PC-3 (cell line): ENCODE measurements around the gene ZNF326. TPM values are rescaled to one million over a fixed set of nuclear protein-coding genes. Genes with fewer than 3 reads are reported as not detected.

ENCODE experiments used
- ATAC-seq: fragments of 200-7000 bp; cut with Tn5 transposase; 2 replicates; pipeline ENCODE4 v1.9.1; 2020; ENCODE audit warnings: mild to moderate bottlenecking, moderate library complexity
- Bru-seq: library from RNA; stranded (reverse); fragments of 400-500 nt; gene quantifications from one replicate; lab custom pipeline; 2021; lab: Mats Ljungman, UMichigan
- BruChase-seq, 2 experiments: library from RNA; stranded (reverse); fragments of 400-500 nt; gene quantifications; one replicate each; lab custom pipeline; 2021; lab: Mats Ljungman, UMichigan
- BruUV-seq: library from RNA; stranded (reverse); fragments of 400-500 nt; replicated peaks from 2 replicates; lab custom pipeline; 2021; lab: Mats Ljungman, UMichigan
- CTCF ChIA-PET: fragments of 300-600 bp; sonication (Branson Sonifier 250); formaldehyde crosslinking; loops from one replicate; lab custom pipeline; 2022; ENCODE audit warnings: antibody characterized with exemption; lab: Charles Lee
- POLR2A ChIA-PET: fragments of 300-600 bp; sonication (Branson Sonifier 250); formaldehyde crosslinking; loops from one replicate; lab custom pipeline; 2022; ENCODE audit warnings: antibody characterized with exemption; ENCODE audit not compliant: unreplicated experiment; lab: Charles Lee
- DNase-seq: peaks from one replicate; pipeline ENCODE4 v3.0.0-alpha.2; 2015
- H2AFZ ChIP-seq: fragments of 300-600 bp; sonication (generic); 2 replicates; pipeline ENCODE4 v1.6.0; 2016; ENCODE audit warnings: antibody characterized with exemption, low read length
- H3F3A ChIP-seq: fragments of 300-600 bp; sonication (generic); one replicate; pipeline ENCODE4 v1.6.0; 2017; ENCODE audit warnings: antibody characterized with exemption, low read length, control low read depth, mild to moderate bottlenecking; ENCODE audit not compliant: unreplicated experiment
- H3K27ac ChIP-seq: fragments of 300-600 bp; sonication (generic); 2 replicates; pipeline ENCODE4 v1.5.1; 2016; ENCODE audit warnings: mild to moderate bottlenecking, low read length
- H3K27me3 ChIP-seq: fragments of 300-600 bp; sonication (generic); 2 replicates; pipeline ENCODE4 v1.6.1; 2016; ENCODE audit warnings: low read length, mixed read lengths
- H3K36me3 ChIP-seq: fragments of 300-600 bp; sonication (generic); 2 replicates; pipeline ENCODE4 v1.6.1; 2016; ENCODE audit warnings: low read depth, mixed run types, low read length, mixed read lengths
- H3K4me1 ChIP-seq: fragments of 300-600 bp; sonication (generic); 2 replicates; pipeline ENCODE4 v1.5.1; 2016; ENCODE audit warnings: low read length; ENCODE audit not compliant: insufficient read depth
- H3K4me2 ChIP-seq: fragments of 300-600 bp; sonication (generic); 2 replicates; pipeline ENCODE4 v1.6.0; 2016; ENCODE audit warnings: low read length
- H3K4me3 ChIP-seq: fragments of 300-600 bp; sonication (generic); 2 replicates; pipeline ENCODE4 v1.5.1; 2016; ENCODE audit warnings: mild to moderate bottlenecking, low read length, mixed read lengths
- H3K79me2 ChIP-seq: fragments of 300-600 bp; sonication (generic); 2 replicates; pipeline ENCODE4 v1.6.1; 2017; ENCODE audit warnings: low read length, mixed read lengths
- H3K9ac ChIP-seq: fragments of 300-600 bp; sonication (generic); 2 replicates; pipeline ENCODE4 v1.6.0; 2016; ENCODE audit warnings: mild to moderate bottlenecking, low read length
- H3K9me2 ChIP-seq: fragments of 300-600 bp; sonication (generic); replicated peaks from 2 replicates; pipeline ENCODE4 v1.6.1; 2016; ENCODE audit warnings: mixed run types, low read length, mixed read lengths
- H3K9me3 ChIP-seq: fragments of 300-600 bp; sonication (generic); 2 replicates; pipeline ENCODE4 v1.6.1; 2016; ENCODE audit warnings: low read length, mixed read lengths
- H4K20me1 ChIP-seq: fragments of 300-600 bp; sonication (generic); 2 replicates; pipeline ENCODE4 v1.6.1; 2016; ENCODE audit warnings: low read length, mixed read lengths
- EZH2 ChIP-seq: fragments of 300-600 bp; sonication (generic); IDR thresholded peaks from one replicate; pipeline ENCODE4 v1.6.1; 2017; ENCODE audit warnings: antibody characterized with exemption, mild to moderate bottlenecking, low read length; ENCODE audit not compliant: unreplicated experiment
- EZH2phosphoT487 ChIP-seq: fragments of 300-600 bp; sonication (generic); IDR thresholded peaks from 2 replicates; pipeline ENCODE4 v1.6.1; 2018; ENCODE audit warnings: mild to moderate bottlenecking, antibody characterized with exemption, low read length, borderline replicate concordance
- intact Hi-C: fragments of 100-400 bp; cut with micrococcal nuclease; formaldehyde crosslinking; loops from 2 replicates; pipeline ENCODE4 v1.9.0; 2023
- long read RNA-seq: library from polyadenylated mRNA; unstranded; transcript quantifications from one replicate; pipeline ENCODE4 v2.0.0, GENCODE V29; 2021; ENCODE audit not compliant: unreplicated experiment
- total RNA-seq: library from RNA; depleted of rRNA; stranded (reverse); fragments of >200 nt; gene quantifications from 2 replicates; pipeline ENCODE4 v1.2.3, GENCODE V29; 2014; rRNA removed
- TF ChIP-seq, protein P1 (sequence below): fragments of 300-600 bp; sonication (generic); conservative IDR thresholded peaks from 2 replicates; pipeline ENCODE4 v1.5.1; 2017; ENCODE audit warnings: antibody characterized with exemption, low read depth, mild to moderate bottlenecking, low read length

Gene ZNF326, protein sequence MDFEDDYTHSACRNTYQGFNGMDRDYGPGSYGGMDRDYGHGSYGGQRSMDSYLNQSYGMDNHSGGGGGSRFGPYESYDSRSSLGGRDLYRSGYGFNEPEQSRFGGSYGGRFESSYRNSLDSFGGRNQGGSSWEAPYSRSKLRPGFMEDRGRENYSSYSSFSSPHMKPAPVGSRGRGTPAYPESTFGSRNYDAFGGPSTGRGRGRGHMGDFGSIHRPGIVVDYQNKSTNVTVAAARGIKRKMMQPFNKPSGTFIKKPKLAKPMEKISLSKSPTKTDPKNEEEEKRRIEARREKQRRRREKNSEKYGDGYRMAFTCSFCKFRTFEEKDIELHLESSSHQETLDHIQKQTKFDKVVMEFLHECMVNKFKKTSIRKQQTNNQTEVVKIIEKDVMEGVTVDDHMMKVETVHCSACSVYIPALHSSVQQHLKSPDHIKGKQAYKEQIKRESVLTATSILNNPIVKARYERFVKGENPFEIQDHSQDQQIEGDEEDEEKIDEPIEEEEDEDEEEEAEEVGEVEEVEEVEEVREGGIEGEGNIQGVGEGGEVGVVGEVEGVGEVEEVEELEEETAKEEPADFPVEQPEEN
- total RNA-seq = 7.2 and 12.7 TPM in 2 replicates
- Bru-seq, nascent RNA = percentile 90 among the genes with signal in this experiment
- BruChase-seq, experiment 1, labeled RNA remaining after a 6-hour chase = percentile 73 among the genes with signal in this experiment
- BruChase-seq, experiment 2, labeled RNA remaining after a 2-hour chase = percentile 85 among the genes with signal in this experiment
- long read RNA-seq, partial matches to known transcripts = 6 of 27 reads
- long read RNA-seq, other reads (novel, unspliced or antisense) = 18 of 27 reads

DNA sequence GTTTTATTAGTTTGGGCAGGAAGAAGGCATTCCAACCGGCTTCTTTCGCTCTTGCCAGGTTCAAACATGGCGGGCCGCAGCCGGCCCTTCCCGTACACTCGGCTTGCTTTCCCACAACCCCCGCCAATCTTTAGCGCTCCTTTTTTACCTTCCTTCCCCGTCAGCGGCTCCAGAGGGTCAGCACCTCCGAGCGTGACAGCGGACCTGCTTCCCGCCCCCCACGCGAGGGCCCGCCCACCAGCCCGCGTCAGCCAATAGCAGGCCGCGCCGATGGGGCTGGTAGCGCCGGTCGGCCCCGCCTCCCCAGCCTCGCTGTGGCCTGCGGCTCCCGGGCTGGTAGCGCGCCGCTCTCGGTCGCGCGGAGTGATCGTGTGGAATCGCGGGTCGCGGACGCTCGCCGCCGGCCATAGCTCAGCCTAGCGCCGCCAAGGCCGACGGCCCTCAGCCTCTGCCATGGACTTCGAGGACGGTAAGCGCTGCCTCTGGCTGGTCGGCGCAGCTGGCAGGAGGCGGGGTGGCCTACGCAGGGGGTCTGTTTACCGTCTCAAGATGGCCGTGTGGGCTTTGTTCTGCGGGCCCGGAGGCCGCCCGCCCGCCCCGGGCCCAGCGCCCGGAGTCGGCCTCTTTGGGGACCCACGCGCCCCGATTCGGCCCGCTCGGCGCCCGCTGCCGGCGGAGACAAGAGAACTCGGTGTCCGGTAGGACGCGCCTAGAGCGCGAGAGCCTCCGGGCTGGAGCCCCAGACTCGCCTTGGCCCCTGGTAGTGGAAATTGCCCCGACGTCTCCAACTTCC is at the start of gene ZNF326:
Gene ZNF326, plus strand, starts transcription at position 306 of the 793 bp plus-strand sequence. Its CDS starts 148 bp downstream, at position 454.
- POLR2A ChIA-PET = no interaction called here
- Histone ChIP-seq H3K9me2 (no peaks in the 10 kb centered on the region), H3K9ac (peak within 1 kb of the TSS; percentile 96), H3K4me2 (peak within 1 kb of the TSS; percentile 92), H3K79me2 (peaks cover 51% of the 10 kb centered on the region), H4K20me1 (peaks cover 44% of the 10 kb centered on the region), H3K27ac (peak within 1 kb of the TSS; percentile 72), H3K9me3 (no peaks in the 10 kb centered on the region), H3F3A (no peaks in the 10 kb centered on the region), H3K4me3 (peak within 1 kb of the TSS; percentile 73), H2AFZ (peak within 1 kb of the TSS; percentile 72), H3K36me3 (peaks cover 20% of the 10 kb centered on the region; the same call in 1 of the 2 replicates), H3K4me1 (peaks cover 56% of the 10 kb centered on the region), H3K27me3 (no peaks in the 10 kb centered on the region)
- no TSS peak for BruUV-seq
- intact Hi-C loops = loop anchor here (5.0 kb wide), 1 partner anchor 358 kb away; no protein-coding TSS in a partner anchor
- ATAC-seq (peak; percentile 94), DNase-seq (peak; percentile 97)
- CTCF ChIA-PET = no interaction called here
- no peak for TF ChIP-seq EZH2
- TF ChIP-seq, protein P1, sequence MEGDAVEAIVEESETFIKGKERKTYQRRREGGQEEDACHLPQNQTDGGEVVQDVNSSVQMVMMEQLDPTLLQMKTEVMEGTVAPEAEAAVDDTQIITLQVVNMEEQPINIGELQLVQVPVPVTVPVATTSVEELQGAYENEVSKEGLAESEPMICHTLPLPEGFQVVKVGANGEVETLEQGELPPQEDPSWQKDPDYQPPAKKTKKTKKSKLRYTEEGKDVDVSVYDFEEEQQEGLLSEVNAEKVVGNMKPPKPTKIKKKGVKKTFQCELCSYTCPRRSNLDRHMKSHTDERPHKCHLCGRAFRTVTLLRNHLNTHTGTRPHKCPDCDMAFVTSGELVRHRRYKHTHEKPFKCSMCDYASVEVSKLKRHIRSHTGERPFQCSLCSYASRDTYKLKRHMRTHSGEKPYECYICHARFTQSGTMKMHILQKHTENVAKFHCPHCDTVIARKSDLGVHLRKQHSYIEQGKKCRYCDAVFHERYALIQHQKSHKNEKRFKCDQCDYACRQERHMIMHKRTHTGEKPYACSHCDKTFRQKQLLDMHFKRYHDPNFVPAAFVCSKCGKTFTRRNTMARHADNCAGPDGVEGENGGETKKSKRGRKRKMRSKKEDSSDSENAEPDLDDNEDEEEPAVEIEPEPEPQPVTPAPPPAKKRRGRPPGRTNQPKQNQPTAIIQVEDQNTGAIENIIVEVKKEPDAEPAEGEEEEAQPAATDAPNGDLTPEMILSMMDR = peak; percentile 21; the same call in 1 of the 2 replicates

DNA sequence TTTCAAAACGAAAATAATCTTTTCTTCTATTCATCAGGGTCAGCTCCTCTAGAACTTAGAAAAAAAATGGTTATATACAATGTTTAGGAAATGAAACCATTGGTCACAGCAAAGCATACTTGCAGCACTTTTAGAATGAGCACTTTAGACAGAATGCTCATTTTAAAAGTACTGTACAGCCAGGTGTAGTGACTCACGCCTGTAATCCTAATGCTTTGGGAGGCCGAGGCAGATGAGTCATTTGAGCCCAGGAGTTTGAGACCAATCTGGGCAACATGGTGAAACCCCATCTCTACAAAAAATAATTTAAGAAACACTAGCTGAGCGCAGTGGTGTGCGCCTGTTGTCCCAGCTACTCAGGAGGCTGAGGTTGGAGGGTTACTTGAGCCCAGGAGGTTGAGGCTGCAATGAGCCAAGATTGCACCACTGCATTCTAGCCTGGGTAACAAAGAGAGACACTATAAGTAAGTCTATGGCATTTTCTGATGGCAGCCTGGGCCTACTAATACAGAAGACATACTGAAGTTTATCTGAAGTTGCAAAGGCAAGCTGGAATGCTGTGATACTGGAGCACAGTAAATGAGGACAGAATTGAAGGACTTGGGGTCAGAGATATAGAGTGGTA is 48.9 kb upstream of the ZNF326 start:
- no TSS peak for BruUV-seq
- ATAC-seq = peak; percentile 70
- CTCF ChIA-PET = no interaction called here

More for the DNA sequence above, 48.9 kb upstream of the ZNF326 start:
- Histone ChIP-seq H3K36me3 (no peaks in the 10 kb centered on the region), H2AFZ (no peak overlapping the region), H3F3A (no peaks in the 10 kb centered on the region), H3K27ac (0 out of 2 replicates have a peak overlapping the region, but pooled peaks have one; percentile 6), H4K20me1 (no peaks in the 10 kb centered on the region), H3K27me3 (no peaks in the 10 kb centered on the region), H3K9me3 (no peaks in the 10 kb centered on the region), H3K79me2 (no peaks in the 10 kb centered on the region), H3K4me1 (peaks cover 28% of the 10 kb centered on the region), H3K4me3 (no peak overlapping the region), H3K4me2 (peak overlapping the region; percentile 21; the same call in 1 of the 2 replicates), H3K9me2 (no peaks in the 10 kb centered on the region), H3K9ac (no peak overlapping the region)
- intact Hi-C loops = loop anchor here (2.0 kb wide), 1 partner anchor 41 kb away; no protein-coding TSS in a partner anchor
- POLR2A ChIA-PET = no interaction called here
- TF ChIP-seq, protein P1 = no peak
- TF ChIP-seq EZH2phosphoT487 (no peak), EZH2 (no peak)
- peak; percentile 73 for DNase-seq
